ENCODE data around the gene CYGB.

DNA sequence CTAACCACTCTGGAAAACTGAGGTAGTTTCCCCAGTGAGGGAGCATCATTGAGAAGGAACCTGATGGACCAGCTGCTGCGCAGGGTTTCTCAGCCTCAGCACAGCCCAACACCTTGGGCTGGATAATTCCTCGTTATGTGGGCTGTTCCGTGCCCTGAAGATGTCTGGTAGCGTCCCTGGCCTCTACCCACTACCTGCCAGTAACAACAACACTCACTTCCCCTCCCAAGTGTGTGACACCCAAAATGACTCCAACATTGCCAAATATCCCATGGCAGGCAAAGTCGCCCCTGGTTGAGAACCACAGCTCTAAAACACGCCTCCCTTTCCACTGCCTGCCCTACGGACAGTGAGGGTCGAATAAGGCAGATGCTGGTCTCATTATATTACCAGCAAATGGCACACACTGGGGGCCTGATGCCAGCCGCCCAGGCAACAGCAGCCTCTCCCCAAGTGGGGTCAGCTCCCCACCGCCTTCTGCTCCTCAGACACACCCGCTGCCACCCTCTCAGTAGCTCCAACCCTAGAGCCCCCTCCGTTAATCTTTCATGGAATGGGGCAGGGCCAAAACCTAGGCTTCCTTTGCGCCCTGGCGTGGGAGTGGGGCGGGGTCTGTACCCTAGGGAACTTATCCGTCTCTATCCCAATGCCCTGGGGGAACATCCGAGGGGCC is 37.3 kb downstream of the CYGB start:
- TF ChIP-seq SOX13 (IDR thresholded peaks at IDR 0.05) (no peak), SOX13 (CRISPR knock-in tag; conservative IDR thresholded peaks at IDR 0.05 in 1 of 2, IDR thresholded peaks at IDR 0.05 in 1 of 2) (no peak), HCFC1 (IDR thresholded peaks at IDR 0.05; ENCODE audit: low read depth, low read length) (no peak), KAT8 (CRISPR knock-in tag; IDR thresholded peaks at IDR 0.05) (no peak), ZNF234 (CRISPR knock-in tag; conservative IDR thresholded peaks at IDR 0.05) (no peak), NR2C2 (CRISPR knock-in tag; IDR thresholded peaks at IDR 0.05; ENCODE audit: borderline replicate concordance) (no peak), MAFF (IDR thresholded peaks at IDR 0.05; ENCODE audit: low read depth, low read length) (no peak), RAD21 (CRISPR knock-in tag; IDR thresholded peaks at IDR 0.05) (no peak)
- TF ChIP-seq, protein P1, sequence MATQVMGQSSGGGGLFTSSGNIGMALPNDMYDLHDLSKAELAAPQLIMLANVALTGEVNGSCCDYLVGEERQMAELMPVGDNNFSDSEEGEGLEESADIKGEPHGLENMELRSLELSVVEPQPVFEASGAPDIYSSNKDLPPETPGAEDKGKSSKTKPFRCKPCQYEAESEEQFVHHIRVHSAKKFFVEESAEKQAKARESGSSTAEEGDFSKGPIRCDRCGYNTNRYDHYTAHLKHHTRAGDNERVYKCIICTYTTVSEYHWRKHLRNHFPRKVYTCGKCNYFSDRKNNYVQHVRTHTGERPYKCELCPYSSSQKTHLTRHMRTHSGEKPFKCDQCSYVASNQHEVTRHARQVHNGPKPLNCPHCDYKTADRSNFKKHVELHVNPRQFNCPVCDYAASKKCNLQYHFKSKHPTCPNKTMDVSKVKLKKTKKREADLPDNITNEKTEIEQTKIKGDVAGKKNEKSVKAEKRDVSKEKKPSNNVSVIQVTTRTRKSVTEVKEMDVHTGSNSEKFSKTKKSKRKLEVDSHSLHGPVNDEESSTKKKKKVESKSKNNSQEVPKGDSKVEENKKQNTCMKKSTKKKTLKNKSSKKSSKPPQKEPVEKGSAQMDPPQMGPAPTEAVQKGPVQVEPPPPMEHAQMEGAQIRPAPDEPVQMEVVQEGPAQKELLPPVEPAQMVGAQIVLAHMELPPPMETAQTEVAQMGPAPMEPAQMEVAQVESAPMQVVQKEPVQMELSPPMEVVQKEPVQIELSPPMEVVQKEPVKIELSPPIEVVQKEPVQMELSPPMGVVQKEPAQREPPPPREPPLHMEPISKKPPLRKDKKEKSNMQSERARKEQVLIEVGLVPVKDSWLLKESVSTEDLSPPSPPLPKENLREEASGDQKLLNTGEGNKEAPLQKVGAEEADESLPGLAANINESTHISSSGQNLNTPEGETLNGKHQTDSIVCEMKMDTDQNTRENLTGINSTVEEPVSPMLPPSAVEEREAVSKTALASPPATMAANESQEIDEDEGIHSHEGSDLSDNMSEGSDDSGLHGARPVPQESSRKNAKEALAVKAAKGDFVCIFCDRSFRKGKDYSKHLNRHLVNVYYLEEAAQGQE (IDR thresholded peaks at IDR 0.05; ENCODE audit: borderline replicate concordance in 1 of 2, low read depth in 1 of 2, low read length in 2 of 2) = no peak
